Suprapubic skin (tissue), 3 donors: ENCODE results near the gene CA11.

Experiments used
- CTCF ChIP-seq, 2 donors: fragments of 200-600 bp in 1 of 2; fragments of 450-650 bp in 1 of 2; sonication (generic) in 1 of 2; IDR thresholded peaks; one replicate each; pipeline ENCODE4 v1.5.1; 2016 to 2019; ENCODE audit warnings: antibody characterized with exemption in 2 of 2, mild to moderate bottlenecking in 1 of 2, moderate library complexity in 1 of 2
- EP300 ChIP-seq: sonication (generic); formaldehyde crosslinking; IDR thresholded peaks from one replicate; pipeline ENCODE4 v1.6.1; 2017; ENCODE audit warnings: antibody characterized with exemption
- POLR2A ChIP-seq, 2 donors: fragments of 450-650 bp; IDR thresholded peaks; one replicate each; pipeline ENCODE4 v1.6.1; 2017; ENCODE audit warnings: antibody characterized with exemption in 2 of 2, mild to moderate bottlenecking in 2 of 2, moderate library complexity in 2 of 2

GRCh38 chr19:48627865-48628314 lies 18.1 kb downstream of the CA11 start:
- TF ChIP-seq EP300, result no peak
- TF ChIP-seq CTCF (IDR thresholded peaks at IDR 0.05), result no peak
- no peak for TF ChIP-seq POLR2A (IDR thresholded peaks at IDR 0.05)
